ENCODE data around the gene FMN1. TPM values are rescaled to one million over a fixed set of nuclear protein-coding genes. Genes with fewer than 3 reads are reported as not detected.

Gene FMN1
- polyA plus RNA-seq, 6 donors from 2014 or later, result 0.33 to 1.0 (median 0.44) TPM; not detected in 1

DNA sequence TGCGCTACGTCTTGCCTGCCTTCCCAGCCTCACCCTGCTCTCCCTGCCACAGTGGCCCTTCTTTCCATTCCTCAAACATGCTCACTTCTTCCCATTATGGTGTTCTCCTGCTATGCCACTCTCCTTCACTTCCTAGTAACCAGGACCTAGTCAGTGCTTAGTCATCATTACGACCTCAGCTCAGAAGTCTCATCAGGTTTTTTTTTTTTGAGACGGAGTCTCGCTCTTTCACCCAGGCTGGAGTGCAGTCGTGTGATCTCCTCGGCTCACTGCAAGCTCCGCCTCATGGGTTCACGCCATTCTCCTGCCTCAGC lies 327.2 kb downstream of the FMN1 start:
- no peaks in the 10 kb centered on the region for H3K9me3 Mint-ChIP-seq
- H3K4me1 Mint-ChIP-seq, result peaks cover 0 to 3% (median 0%) of the 10 kb centered on the region in 3 donors
- H3K27ac Mint-ChIP-seq, result no peak overlapping the region
- no peak overlapping the region for H3K4me3 Mint-ChIP-seq
- DNase-seq (no peak), ATAC-seq (ENCODE audit: low read depth in 2 of 2) (no peak)
- peaks cover 0 to 10% (median 7%) of the 10 kb centered on the region in 3 donors for H3K27me3 Mint-ChIP-seq
- peaks cover 0 to 4% of the 10 kb centered on the region in 2 donors for H3K36me3 Mint-ChIP-seq

DNA sequence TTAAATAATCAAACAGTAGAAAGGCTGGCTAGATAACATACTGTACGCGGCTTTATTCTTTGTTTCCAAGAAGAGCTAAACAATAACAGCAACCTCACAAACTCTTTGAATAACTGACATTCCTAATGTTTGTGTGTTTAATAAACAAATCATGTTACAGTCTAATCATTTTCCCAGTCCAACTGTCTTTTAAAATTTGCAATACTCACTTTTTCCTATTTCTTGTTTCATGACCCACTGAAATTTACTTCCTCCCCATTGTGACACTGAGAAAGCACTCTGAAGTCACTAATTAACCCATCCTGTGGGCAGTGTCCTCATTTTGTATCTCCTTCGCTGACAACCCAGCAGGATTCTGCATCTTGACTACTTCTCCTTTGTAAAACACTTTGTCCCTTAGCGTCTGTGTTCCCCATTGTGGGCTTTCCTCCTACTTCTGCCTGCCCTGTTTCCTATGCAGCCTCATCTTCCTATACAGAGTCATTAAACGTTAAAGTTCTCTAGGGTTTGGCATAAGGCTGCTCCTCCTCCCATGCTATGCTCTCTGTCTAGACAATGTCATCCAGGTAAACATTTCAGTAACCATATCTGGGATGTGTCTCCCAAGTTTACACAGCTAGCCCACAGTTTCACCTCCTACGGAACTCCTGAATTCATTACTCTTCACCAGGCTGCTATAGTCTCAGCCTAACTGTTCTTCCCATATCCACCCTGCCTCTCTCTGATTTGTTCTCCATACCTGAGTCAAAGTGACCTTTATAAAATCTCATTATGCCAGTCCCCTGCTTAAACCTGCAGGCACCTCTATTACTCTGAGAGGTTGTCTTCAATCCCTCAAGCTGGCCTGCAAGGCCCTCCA lies 327.8 kb downstream of the FMN1 start:
- no peak for ATAC-seq (ENCODE audit: low read depth in 2 of 2)
- Mint-ChIP-seq H3K27me3 (peaks cover 0 to 10% (median 7%) of the 10 kb centered on the region in 3 donors), H3K4me3 (no peak overlapping the region), H3K4me1 (peaks cover 3 to 9% (median 5%) of the 10 kb centered on the region in 3 donors), H3K27ac (peak overlapping the region in 2 of 6 donors; percentile 22 to 24), H3K9me3 (no peaks in the 10 kb centered on the region), H3K36me3 (peaks cover 0 to 4% of the 10 kb centered on the region in 2 donors)
- DNase-seq, result no peak

DNA sequence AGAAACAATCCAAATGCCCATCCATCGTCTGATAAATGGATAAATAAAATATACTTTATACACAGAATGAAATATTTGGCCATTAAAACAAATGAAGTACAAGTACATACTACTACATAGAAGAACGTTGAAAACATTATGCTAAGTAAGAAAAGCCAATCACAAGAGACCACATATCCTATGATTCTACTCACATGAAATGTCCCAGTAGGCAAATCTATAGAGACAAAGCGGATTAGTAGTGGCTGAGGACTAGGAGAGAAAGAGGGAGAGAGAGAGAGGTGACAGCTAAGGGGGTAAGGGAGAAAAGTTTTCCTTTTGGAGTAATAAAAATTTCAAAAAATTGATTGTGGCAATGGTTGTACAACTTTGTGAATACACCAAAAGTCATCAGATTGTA lies 329.7 kb downstream of the FMN1 start:
- peaks cover 0 to 4% of the 10 kb centered on the region in 2 donors for H3K36me3 Mint-ChIP-seq
- peaks cover 0 to 10% (median 7%) of the 10 kb centered on the region in 3 donors for H3K27me3 Mint-ChIP-seq
- H3K27ac Mint-ChIP-seq, result peak overlapping the region in 1 of 6 donors; percentile 80
- no peak overlapping the region for H3K4me3 Mint-ChIP-seq
- no peaks in the 10 kb centered on the region for H3K9me3 Mint-ChIP-seq
- H3K4me1 Mint-ChIP-seq, result peaks cover 3 to 13% (median 6%) of the 10 kb centered on the region in 3 donors
- ATAC-seq (ENCODE audit: low read depth in 2 of 2) (no peak), DNase-seq (no peak)

DNA sequence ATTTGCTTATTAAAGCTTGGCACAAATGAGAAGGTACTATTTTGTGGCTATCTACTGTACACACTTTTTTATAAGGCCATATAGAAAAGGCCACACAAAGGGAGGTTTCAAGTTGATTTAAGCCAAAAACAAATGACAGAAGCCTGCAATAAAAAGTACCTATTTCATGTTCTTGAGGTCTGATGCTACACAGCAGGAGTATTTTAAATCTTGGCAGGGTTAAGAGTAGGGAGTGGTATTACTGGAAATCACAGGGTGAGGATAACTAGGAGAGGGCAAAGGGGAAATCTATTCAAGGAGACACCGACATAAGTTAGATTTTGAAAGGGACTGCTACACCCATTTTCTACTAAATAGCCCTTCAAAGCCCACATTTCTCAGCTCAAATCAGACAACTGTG lies 330.5 kb downstream of the FMN1 start:
- ATAC-seq (ENCODE audit: low read depth in 2 of 2) (no peak), DNase-seq (no peak)
- H3K27me3 Mint-ChIP-seq, result peaks cover 0 to 10% (median 7%) of the 10 kb centered on the region in 3 donors
- no peaks in the 10 kb centered on the region for H3K9me3 Mint-ChIP-seq
- H3K4me1 Mint-ChIP-seq, result peaks cover 3 to 13% (median 6%) of the 10 kb centered on the region in 3 donors
- H3K36me3 Mint-ChIP-seq, result peaks cover 0 to 4% of the 10 kb centered on the region in 2 donors
- no peak overlapping the region for H3K4me3 Mint-ChIP-seq
- H3K27ac Mint-ChIP-seq, result peak overlapping the region in 1 of 6 donors; percentile 56

DNA sequence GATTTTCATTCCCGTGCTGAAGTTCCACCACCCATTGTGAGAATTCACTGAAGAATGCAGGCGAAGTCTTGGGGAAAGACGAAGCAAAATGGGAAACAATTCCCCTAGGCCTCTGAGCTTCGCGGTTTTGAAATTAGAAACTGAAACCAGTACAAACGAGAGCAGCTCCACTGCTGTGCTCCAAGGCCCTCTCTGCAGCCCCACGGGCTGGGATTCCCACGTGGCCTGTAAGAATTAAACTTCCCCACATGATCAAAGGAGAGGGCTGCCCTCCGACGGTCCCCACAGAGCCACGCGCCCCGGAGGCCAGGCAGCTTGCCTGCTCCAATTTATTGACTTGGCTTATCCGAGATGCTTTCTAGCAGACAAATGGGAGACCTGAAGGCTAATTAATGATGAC lies 332.8 kb downstream of the FMN1 start:
- DNase-seq (no peak), ATAC-seq (ENCODE audit: low read depth in 2 of 2) (peak; percentile 61 to 74)
- H3K27ac Mint-ChIP-seq, result peak overlapping the region in 1 of 6 donors; percentile 79
- no peaks in the 10 kb centered on the region for H3K36me3 Mint-ChIP-seq
- H3K4me1 Mint-ChIP-seq, result peaks cover 3 to 13% (median 6%) of the 10 kb centered on the region in 3 donors
- peaks cover 0 to 5% (median 2%) of the 10 kb centered on the region in 3 donors for H3K27me3 Mint-ChIP-seq
- peak overlapping the region in 6 of 8 donors; percentile 41 to 84 (median 78) for H3K4me3 Mint-ChIP-seq
- H3K9me3 Mint-ChIP-seq, result no peaks in the 10 kb centered on the region

DNA sequence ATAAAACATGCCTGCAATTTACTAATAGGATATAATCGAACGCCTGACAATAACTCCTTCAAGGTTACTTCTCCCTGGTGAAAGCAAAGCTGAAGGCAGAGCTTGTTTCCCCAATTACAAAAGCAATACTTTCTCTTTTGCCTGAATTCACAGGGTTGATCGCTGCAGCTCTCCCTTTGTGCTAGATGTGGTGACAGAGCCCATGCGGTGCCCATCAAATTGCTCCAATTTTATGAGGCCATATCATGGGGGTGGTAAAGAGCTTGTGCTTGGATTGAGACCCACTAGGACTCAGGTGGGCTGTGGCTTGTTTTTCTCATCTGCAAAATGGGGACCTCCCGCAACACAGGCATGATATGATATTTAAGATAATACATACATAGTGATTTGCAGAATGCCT lies 333.3 kb downstream of the FMN1 start:
- Mint-ChIP-seq H3K27ac (peak overlapping the region in 1 of 6 donors; percentile 69), H3K9me3 (no peaks in the 10 kb centered on the region), H3K27me3 (no peaks in the 10 kb centered on the region), H3K4me3 (peak overlapping the region in 1 of 8 donors; percentile 79), H3K36me3 (no peaks in the 10 kb centered on the region), H3K4me1 (peaks cover 3 to 13% (median 6%) of the 10 kb centered on the region in 3 donors)
- DNase-seq (no peak), ATAC-seq (ENCODE audit: low read depth in 2 of 2) (no peak)

DNA sequence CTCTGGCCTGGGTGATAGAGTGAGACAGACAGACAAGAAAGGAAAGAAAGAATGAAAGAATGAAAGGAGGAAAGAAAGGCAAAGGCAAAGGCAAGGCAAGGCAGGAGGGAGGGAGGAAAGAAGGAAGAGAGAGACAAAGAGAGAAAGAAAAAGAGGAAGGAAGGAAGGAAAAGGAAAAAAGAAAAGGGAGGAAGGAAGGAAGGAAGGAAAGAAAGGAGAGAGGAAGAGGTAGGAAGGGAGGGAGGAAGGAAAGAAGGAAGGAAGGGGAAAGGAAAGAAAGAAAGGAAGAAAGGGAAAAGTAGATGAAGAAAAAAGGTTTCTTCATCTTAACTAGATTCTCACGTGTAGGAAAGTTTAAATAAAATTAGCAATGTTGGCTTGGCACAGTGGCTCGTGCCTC lies 334.5 kb downstream of the FMN1 start:
- peak overlapping the region in 1 of 8 donors; percentile 77 for H3K4me3 Mint-ChIP-seq

DNA sequence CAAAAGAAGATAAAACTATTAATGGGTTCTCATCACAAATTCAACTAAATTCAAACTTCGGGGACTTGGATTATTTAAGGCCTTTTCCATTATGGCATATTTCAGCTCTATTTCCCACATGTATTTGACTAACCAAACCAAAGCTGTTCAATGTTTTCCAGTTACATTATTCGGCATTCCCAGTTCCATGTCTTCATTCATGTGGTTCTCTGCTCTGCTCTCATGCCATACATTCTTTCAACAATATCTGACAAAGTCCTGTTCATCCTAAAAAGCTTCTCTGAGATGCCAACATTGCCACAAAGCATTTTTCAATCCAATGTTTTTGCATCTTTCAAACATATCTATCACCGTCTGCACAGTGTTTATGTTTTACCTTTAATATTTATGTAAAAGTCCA lies 335.3 kb downstream of the FMN1 start:
- no peaks in the 10 kb centered on the region for H3K9me3 Mint-ChIP-seq
- no peaks in the 10 kb centered on the region for H3K36me3 Mint-ChIP-seq
- H3K4me3 Mint-ChIP-seq, result no peak overlapping the region
- ATAC-seq (ENCODE audit: low read depth in 2 of 2) (no peak), DNase-seq (no peak)
- H3K27ac Mint-ChIP-seq, result no peak overlapping the region
- peaks cover 3 to 13% (median 6%) of the 10 kb centered on the region in 3 donors for H3K4me1 Mint-ChIP-seq
- H3K27me3 Mint-ChIP-seq, result no peaks in the 10 kb centered on the region

More for the DNA sequence above, 334.5 kb downstream of the FMN1 start:
- no peak for ATAC-seq (ENCODE audit: low read depth in 2 of 2)
- no peaks in the 10 kb centered on the region for H3K9me3 Mint-ChIP-seq
- H3K27me3 Mint-ChIP-seq, result no peaks in the 10 kb centered on the region
- H3K4me1 Mint-ChIP-seq, result peaks cover 3 to 13% (median 6%) of the 10 kb centered on the region in 3 donors
- no peaks in the 10 kb centered on the region for H3K36me3 Mint-ChIP-seq
- peak overlapping the region in 2 of 6 donors; percentile 12 to 19 for H3K27ac Mint-ChIP-seq
- DNase-seq, result no peak

DNA sequence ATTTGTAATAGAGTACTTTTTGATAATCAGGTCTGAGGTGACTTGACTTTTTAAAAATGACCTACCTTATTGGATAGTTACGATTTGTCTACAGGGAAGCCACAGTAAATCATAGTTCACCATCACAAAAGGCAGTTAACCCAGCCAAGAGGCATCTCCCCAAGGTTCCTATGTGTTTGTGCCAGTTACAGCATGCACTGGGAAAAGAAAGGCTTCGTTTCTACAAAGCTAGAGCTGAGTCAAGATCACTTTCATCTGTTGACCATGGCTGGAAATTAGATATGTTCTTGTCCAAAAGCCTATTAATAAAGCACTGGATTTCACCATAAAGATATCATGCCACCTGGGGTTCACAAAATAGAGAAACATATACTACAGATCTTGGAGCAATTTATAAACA lies 336.8 kb downstream of the FMN1 start:
- Mint-ChIP-seq H3K4me3 (no peak overlapping the region), H3K4me1 (peaks cover 3 to 12% (median 6%) of the 10 kb centered on the region in 3 donors), H3K27ac (no peak overlapping the region), H3K36me3 (no peaks in the 10 kb centered on the region), H3K27me3 (peaks cover 0 to 3% (median 0%) of the 10 kb centered on the region in 3 donors), H3K9me3 (no peaks in the 10 kb centered on the region)
- DNase-seq (no peak), ATAC-seq (ENCODE audit: low read depth in 2 of 2) (no peak)

DNA sequence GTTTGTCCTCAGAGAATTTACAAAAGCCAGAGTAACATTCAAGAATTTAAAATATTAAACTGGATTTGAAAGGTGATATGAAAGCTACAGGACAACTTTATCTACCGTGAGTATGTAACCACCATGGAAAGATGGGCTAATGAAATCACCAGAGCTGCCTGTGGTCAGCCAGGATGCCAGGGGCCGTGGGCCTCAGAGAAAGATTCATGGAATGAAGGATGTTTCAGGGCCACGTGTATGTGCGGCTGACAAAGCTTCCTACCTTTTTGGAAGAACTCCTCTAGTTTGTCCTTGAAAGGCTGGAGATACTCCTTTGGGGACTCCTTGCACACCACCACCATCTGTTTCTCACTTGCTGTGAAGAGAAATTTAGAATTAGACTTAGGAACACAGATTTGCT lies 337.8 kb downstream of the FMN1 start:
- no peak overlapping the region for H3K4me3 Mint-ChIP-seq
- no peaks in the 10 kb centered on the region for H3K9me3 Mint-ChIP-seq
- H3K27ac Mint-ChIP-seq, result no peak overlapping the region
- DNase-seq, result no peak
- no peak for ATAC-seq (ENCODE audit: low read depth in 2 of 2)
- peaks cover 3 to 9% (median 6%) of the 10 kb centered on the region in 3 donors for H3K27me3 Mint-ChIP-seq
- peaks cover under 1 to 5% (median 2%) of the 10 kb centered on the region in 3 donors for H3K4me1 Mint-ChIP-seq
- no peaks in the 10 kb centered on the region for H3K36me3 Mint-ChIP-seq

DNA sequence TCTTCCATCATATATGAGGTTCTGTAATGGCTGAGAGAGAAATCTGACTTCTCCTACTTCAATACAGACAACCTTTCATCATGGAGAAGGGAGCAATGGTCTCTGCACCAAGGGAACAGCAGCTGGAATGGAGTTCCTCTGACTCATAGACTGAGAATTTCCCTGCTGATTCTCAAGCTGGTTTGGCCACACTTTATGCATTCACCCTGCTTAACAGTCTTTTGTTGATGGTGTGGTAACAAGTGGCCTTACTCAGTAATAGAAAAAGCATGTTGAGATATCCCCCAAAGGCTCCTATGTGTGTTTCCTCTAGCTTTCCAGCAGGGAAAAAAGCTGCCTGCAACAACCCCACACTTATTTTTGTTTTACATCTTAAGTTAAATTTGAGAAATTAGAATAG lies 338.6 kb downstream of the FMN1 start:
- ATAC-seq (ENCODE audit: low read depth in 2 of 2) (no peak), DNase-seq (no peak)
- Mint-ChIP-seq H3K27ac (no peak overlapping the region), H3K9me3 (no peaks in the 10 kb centered on the region), H3K27me3 (peaks cover 3 to 11% (median 11%) of the 10 kb centered on the region in 3 donors), H3K36me3 (no peaks in the 10 kb centered on the region), H3K4me3 (no peak overlapping the region), H3K4me1 (peaks cover 0 to 3% (median 0%) of the 10 kb centered on the region in 3 donors)

DNA sequence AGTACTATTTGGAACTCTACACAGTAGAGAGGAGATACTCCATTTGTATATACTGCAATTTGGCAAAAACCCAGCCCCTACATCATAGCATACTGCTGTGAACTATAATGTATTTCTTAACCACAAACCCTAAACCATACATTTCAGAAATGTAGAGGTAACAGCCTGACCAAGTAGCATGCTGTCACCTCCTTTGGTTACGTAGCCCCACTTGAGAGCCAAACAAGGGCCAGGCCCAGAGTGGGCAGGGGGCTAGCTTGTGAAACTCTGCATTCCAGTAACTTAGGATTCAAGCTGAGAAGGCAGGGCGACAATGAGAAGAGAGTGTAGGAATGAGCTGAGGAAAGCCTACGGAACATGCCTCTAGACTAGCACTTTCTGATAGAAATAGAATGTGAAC lies 340.9 kb downstream of the FMN1 start:
- Mint-ChIP-seq H3K4me1 (no peaks in the 10 kb centered on the region), H3K36me3 (no peaks in the 10 kb centered on the region), H3K4me3 (no peak overlapping the region), H3K27ac (peak overlapping the region in 2 of 6 donors; percentile 8 to 79), H3K27me3 (peaks cover 3 to 11% (median 11%) of the 10 kb centered on the region in 3 donors), H3K9me3 (no peaks in the 10 kb centered on the region)
- DNase-seq, result no peak
- no peak for ATAC-seq (ENCODE audit: low read depth in 2 of 2)

DNA sequence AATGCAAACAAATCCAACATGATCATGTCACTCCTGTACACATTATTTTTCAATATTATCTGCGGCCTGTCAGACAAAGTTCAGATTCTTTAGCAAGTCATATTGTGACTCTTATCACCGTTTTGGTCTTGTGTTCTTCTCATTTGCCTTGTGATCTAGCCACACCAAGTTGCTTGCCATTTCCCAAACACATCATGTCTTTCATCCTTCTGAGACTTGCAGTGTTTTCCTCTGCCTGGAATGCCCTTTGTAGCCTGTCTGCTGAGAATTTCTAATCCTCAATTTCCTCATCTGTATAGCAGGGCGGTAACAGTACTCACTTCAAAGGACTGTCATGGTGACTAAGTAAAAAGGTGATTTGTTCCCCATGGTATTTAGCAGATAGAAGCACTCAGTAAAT lies 341.7 kb downstream of the FMN1 start:
- Mint-ChIP-seq H3K4me1 (no peaks in the 10 kb centered on the region), H3K27ac (no peak overlapping the region), H3K36me3 (no peaks in the 10 kb centered on the region), H3K27me3 (peaks cover 3 to 11% (median 11%) of the 10 kb centered on the region in 3 donors), H3K4me3 (no peak overlapping the region), H3K9me3 (no peaks in the 10 kb centered on the region)
- DNase-seq (no peak), ATAC-seq (ENCODE audit: low read depth in 2 of 2) (no peak)

DNA sequence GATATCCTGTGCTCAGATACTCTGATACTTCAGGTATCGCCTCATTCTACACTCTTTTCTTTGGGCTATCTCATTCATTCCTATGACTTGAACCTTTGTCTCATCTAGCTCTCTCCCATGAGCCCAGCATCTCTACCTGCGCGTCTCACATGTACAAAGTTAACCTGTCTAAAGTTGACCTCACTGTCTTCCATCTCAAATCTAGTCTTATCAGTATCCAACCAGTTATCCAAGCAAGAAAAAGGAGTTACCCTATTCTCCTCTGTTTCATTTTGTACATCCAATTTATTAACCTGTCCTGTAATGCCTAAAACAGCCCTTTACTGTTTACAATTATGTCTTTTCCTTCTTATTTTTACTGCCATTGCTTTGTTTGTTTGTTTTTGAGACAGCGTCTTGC lies 342.5 kb downstream of the FMN1 start:
- DNase-seq (no peak), ATAC-seq (ENCODE audit: low read depth in 2 of 2) (no peak)
- Mint-ChIP-seq H3K4me3 (no peak overlapping the region), H3K27me3 (peaks cover 3 to 11% (median 11%) of the 10 kb centered on the region in 3 donors), H3K9me3 (no peaks in the 10 kb centered on the region), H3K4me1 (no peaks in the 10 kb centered on the region), H3K27ac (no peak overlapping the region), H3K36me3 (no peaks in the 10 kb centered on the region)
